BLaER1 (cell line): Measurements from ENCODE around the gene PPP1R14C.
"Not testable (repeated sequence)": the region's sequence is repeated elsewhere in the genome, so short reads cannot be mapped to it uniquely, and the experiment has no call there.

Experiments
- H3K27ac ChIP-seq: shearing (Covaris generic); formaldehyde crosslinking; 2 replicates; pipeline ENCODE4 v1.8.1; 2022
- H3K27me3 ChIP-seq: shearing (Covaris generic); formaldehyde crosslinking; 2 replicates; pipeline ENCODE4 v1.8.1; 2022
- H3K36me3 ChIP-seq: shearing (Covaris generic); formaldehyde crosslinking; 2 replicates; pipeline ENCODE4 v1.8.1; 2022
- H3K4me1 ChIP-seq: shearing (Covaris generic); formaldehyde crosslinking; 2 replicates; pipeline ENCODE4 v1.8.1; 2022
- H3K4me2 ChIP-seq: shearing (Covaris generic); formaldehyde crosslinking; 2 replicates; pipeline ENCODE4 v1.8.1; 2022
- H3K4me3 ChIP-seq: shearing (Covaris generic); formaldehyde crosslinking; 2 replicates; pipeline ENCODE4 v1.8.1; 2022
- H3K9ac ChIP-seq: shearing (Covaris generic); formaldehyde crosslinking; 2 replicates; pipeline ENCODE4 v1.8.1; 2022
- H3K9me3 ChIP-seq: shearing (Covaris generic); formaldehyde crosslinking; 2 replicates; pipeline ENCODE4 v1.8.1; 2022
- H4K20me1 ChIP-seq: shearing (Covaris generic); formaldehyde crosslinking; 2 replicates; pipeline ENCODE4 v1.8.1; 2022
- Cebpa-rat ChIP-seq: shearing (Covaris generic); IDR thresholded peaks from 2 replicates; pipeline ENCODE4 v1.8.1; 2022

Gene PPP1R14C

DNA sequence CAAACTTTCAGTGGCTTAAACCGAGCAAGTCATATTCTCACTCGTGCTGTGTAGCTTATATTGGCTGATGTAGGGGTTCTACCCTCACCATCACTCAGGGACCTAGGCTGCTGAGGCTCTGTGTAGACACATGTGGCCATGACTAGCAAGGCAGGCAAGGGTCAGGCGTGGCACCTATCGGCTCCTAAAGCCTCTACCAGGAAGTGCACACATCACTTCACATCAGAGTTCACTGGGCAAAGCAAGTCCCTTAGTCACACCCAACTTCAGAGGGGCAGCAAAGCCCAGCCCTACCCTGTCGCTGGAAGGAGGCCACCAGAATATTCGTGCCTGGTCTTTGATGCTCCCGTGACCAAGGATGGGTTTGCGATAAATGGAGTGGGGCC, 42.9 kb downstream of the PPP1R14C start:
- no peak overlapping the region for H3K27ac ChIP-seq
- H3K9me3 ChIP-seq, result no peaks in the 10 kb centered on the region
- no peaks in the 10 kb centered on the region for H3K27me3 ChIP-seq
- H4K20me1 ChIP-seq, result no peaks in the 10 kb centered on the region
- no peak for TF ChIP-seq Cebpa-rat
- no peak overlapping the region for H3K4me2 ChIP-seq
- no peak overlapping the region for H3K9ac ChIP-seq
- H3K4me1 ChIP-seq, result peaks cover 27% of the 10 kb centered on the region
- H3K4me3 ChIP-seq, result no peak overlapping the region
- no peaks in the 10 kb centered on the region for H3K36me3 ChIP-seq

DNA sequence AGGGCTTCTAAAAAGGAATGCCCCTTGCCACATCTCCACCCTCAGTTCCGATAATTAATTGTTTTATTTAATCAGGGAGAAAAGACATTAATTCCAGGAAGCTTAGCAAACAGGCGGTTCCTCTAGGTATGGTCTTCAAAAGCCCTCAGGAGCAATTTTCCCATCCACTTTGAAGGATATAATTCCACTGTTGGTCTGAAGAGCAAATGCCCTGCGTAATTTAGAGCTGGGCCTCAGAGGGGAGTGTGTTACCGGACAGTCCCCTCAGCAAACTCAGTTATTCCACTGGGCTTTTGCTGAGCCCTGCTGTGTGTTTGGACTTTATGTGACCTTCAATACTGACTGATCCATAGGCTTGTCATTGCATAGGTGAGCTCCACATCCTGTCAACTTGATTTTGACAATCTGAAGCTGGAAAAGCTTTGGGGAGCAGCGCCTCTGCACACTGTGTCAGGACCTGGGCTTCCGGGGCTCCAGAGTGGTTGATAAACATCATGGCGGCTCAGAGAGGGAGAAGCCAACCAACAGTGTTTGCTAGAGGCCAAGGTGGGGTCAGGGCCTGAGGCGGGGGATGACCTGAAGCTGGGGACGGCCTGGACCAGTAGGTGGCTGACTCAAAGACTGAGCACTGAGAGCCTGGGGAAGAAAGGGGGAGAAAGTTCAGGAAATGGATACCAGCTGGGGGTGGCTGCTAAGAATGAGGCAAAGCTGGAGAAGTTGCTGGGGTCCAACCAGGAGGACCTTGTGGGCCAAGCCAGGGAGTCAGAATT, 43.5 kb downstream of the PPP1R14C start:
- Histone ChIP-seq H3K4me1 (peaks cover 27% of the 10 kb centered on the region), H3K4me3 (no peak overlapping the region), H3K27ac (no peak overlapping the region)

DNA sequence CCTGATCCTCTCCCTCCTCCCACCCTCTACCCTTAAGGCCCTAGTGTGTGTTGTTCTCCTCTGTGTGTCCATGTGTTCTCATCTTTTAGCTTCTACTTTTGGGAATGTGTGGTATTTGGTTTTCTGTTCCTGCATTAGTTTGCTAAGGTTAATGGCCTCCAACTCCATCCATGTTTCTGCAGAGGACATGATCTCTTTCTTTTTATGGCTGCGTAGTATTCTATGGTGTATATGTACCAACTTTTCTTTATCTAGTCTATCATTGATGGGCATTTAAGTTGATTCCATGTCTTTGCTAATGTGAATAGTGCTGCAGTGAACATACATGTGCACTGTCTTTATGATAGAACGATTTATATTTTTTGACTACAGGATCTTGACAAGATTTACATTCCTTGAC, 44.6 kb downstream of the PPP1R14C start:
- not testable (repeated sequence) for H3K9me3 ChIP-seq, H3K27me3 ChIP-seq, H4K20me1 ChIP-seq, H3K4me3 ChIP-seq, H3K9ac ChIP-seq, H3K36me3 ChIP-seq, H3K27ac ChIP-seq, H3K4me2 ChIP-seq
- H3K4me1 ChIP-seq, result peaks cover 27% of the 10 kb centered on the region

More for the DNA sequence above, 43.5 kb downstream of the PPP1R14C start:
- no peak for TF ChIP-seq Cebpa-rat
- no peaks in the 10 kb centered on the region for H3K36me3 ChIP-seq
- H3K9ac ChIP-seq, result no peak overlapping the region
- H4K20me1 ChIP-seq, result no peaks in the 10 kb centered on the region
- no peaks in the 10 kb centered on the region for H3K9me3 ChIP-seq
- H3K27me3 ChIP-seq, result no peaks in the 10 kb centered on the region
- H3K4me2 ChIP-seq, result no peak overlapping the region

DNA sequence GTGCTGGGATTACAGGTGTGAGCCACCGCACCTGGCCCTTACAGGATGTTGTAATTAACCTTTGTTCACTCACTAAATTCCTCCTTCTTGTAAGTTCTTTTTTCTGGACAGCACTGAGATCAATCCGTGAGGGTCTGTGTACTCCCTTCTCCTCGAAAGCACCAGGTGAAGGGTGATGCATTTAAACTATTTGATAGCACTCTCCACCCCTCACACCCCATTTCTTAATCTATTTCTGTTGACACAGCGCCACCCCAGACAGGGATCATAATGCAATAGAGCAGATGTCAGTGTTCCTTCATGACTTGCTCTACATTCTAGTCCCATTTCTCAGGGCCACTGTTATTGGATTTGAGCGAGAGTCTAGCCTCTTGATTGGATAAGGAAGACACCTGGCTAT, 46.3 kb downstream of the PPP1R14C start:
- Histone ChIP-seq H3K9ac (no peak overlapping the region), H4K20me1 (no peaks in the 10 kb centered on the region), H3K36me3 (no peaks in the 10 kb centered on the region), H3K4me1 (peaks cover 19% of the 10 kb centered on the region), H3K27me3 (no peaks in the 10 kb centered on the region), H3K4me3 (no peak overlapping the region), H3K27ac (no peak overlapping the region), H3K9me3 (peaks cover 17% of the 10 kb centered on the region), H3K4me2 (no peak overlapping the region)
- TF ChIP-seq Cebpa-rat, result no peak

DNA sequence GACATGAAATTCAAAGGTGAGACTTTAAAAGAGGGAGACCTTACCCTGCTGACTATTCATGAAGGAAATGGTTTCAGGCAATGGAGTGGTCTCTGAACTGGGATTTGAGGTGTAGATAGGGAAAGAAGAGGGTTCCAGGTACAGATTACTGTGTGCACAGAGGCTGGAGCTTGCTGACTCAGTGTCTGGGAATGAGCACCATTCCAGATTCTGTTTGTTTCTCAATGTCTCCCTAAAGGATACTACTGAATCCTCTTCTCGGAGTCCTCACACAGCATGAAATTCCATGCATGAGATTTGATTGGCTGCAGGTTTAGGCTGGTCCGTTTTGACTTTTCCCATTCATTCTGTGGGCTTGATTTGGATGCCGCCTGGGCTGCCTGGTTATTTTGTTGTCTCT, 49.0 kb downstream of the PPP1R14C start:
- Histone ChIP-seq H4K20me1 (no peaks in the 10 kb centered on the region), H3K4me3 (no peak overlapping the region), H3K27ac (no peak overlapping the region), H3K4me2 (no peak overlapping the region), H3K36me3 (no peaks in the 10 kb centered on the region), H3K9ac (no peak overlapping the region), H3K9me3 (peaks cover 17% of the 10 kb centered on the region), H3K4me1 (peaks cover 13% of the 10 kb centered on the region), H3K27me3 (no peaks in the 10 kb centered on the region)
- no peak for TF ChIP-seq Cebpa-rat

DNA sequence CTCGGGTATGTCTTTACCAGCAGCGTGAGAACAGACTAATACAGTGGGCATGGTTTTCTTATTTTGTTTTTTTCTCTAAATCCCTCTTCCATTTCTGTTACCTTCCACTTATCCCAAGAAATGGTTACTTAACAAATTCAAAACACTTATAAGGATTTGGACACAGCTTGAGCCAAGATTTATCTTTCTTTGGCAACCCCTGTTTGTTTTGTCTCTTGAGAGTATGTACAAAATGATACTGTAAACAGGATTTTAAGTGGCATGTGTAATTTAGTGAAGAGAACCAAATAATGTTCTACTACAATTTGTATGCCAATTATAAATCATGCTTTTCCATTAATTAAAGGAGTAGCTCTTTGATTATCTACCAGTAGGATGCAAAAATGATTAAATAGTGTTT, 51.4 kb downstream of the PPP1R14C start:
- no peaks in the 10 kb centered on the region for H4K20me1 ChIP-seq
- no peak overlapping the region for H3K4me2 ChIP-seq
- no peak overlapping the region for H3K27ac ChIP-seq

DNA sequence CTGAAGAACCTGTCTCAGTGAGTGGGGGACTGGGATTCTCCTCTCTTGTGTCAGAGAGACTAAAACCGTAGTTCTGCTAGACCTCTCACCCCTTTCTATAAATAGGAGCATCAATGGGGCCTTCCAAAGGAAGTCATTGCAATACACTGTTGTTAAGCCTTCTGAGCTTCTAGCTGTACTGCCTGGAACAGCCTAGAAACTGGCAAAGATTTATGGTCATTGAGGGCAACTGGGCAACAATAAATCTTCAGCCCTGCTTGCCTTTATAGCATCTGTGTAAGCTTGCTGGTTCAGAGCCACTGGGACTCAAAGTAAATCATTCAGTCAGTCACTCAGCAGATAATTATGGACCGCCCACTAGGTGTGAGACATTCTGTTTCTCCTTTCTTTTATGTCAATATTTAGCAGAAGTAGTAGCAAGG, 53.2 kb downstream of the PPP1R14C start:
- peaks cover 17% of the 10 kb centered on the region for H3K9me3 ChIP-seq
- TF ChIP-seq Cebpa-rat, result no peak
- peaks cover 13% of the 10 kb centered on the region for H3K4me1 ChIP-seq
- H3K9ac ChIP-seq, result no peak overlapping the region
- no peaks in the 10 kb centered on the region for H4K20me1 ChIP-seq
- no peak overlapping the region for H3K4me3 ChIP-seq
- H3K4me2 ChIP-seq, result peak overlapping the region; percentile 56
- no peaks in the 10 kb centered on the region for H3K36me3 ChIP-seq
- no peaks in the 10 kb centered on the region for H3K27me3 ChIP-seq
- H3K27ac ChIP-seq, result no peak overlapping the region

More for the DNA sequence above, 51.4 kb downstream of the PPP1R14C start:
- no peak for TF ChIP-seq Cebpa-rat
- no peaks in the 10 kb centered on the region for H3K27me3 ChIP-seq
- no peak overlapping the region for H3K4me3 ChIP-seq
- peaks cover 17% of the 10 kb centered on the region for H3K9me3 ChIP-seq
- no peak overlapping the region for H3K9ac ChIP-seq
- H3K4me1 ChIP-seq, result peaks cover 13% of the 10 kb centered on the region
- no peaks in the 10 kb centered on the region for H3K36me3 ChIP-seq

DNA sequence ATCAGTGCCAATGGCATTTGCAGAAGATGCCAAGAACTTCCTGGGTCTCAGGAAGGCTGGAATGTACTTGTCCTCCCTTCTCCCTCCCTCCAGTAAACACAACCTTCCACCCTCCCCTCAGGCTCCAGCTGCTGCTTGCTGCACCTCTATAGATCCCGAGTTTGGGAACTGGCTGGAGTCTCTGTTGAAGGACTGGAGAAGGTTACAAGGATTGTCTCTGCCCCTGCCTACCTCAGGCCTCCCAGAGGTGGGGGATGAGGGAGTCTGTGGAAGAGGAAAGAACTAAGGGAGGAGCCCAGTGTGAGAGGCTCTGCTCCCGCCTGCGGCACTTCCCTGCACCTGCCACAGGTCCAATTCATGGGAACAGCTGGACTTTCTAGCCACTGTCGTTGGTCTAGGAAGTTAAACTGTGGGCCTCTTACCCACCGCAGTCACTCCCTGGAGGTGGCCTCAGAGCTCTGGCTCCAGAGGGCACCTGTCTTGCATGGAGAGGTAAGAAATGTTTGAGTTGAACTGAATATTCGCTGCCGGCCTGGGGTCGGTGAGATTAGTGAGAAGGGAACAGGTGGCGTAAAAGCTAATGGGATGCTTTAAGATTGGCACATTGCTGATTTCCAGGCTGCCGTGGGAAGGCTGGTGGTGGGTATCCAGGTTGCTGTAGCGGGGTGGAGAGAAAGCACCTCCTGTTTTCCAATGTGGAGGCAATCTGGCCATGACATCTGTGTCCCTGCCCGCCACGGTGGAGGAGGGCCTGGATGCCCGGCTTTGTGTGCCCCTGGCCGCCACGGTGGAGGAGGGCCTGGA, 54.3 kb downstream of the PPP1R14C start:
- H3K27ac ChIP-seq, result no peak overlapping the region
- peaks cover 12% of the 10 kb centered on the region for H3K9me3 ChIP-seq
- H3K27me3 ChIP-seq, result no peaks in the 10 kb centered on the region
- no peak for TF ChIP-seq Cebpa-rat
- H3K4me3 ChIP-seq, result no peak overlapping the region
- no peaks in the 10 kb centered on the region for H3K36me3 ChIP-seq
- H3K9ac ChIP-seq, result no peak overlapping the region
- H3K4me1 ChIP-seq, result peaks cover 16% of the 10 kb centered on the region
- no peak overlapping the region for H3K4me2 ChIP-seq
- H4K20me1 ChIP-seq, result no peaks in the 10 kb centered on the region

DNA sequence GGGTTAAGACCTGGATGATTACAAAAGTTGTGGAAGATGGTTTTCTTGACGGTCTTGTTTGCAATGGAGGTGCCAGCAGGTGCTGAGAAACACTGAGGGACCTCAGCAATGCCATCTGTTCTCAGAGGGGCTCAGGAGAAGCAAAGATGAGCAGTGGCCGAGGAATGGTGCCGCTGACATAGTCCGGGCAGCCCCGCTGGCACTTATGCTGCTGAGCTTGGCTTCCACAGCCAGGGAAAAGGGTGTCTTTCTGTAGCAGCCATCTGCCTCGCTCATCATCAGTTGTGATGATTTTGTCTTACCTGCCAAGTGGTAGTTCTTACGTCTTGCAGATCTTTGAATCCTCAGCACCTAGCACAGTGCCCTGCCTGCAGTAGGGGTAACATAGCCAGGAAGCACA, 55.7 kb downstream of the PPP1R14C start:
- no peak for TF ChIP-seq Cebpa-rat
- Histone ChIP-seq H3K27me3 (no peaks in the 10 kb centered on the region), H3K36me3 (no peaks in the 10 kb centered on the region), H3K4me1 (peaks cover 30% of the 10 kb centered on the region), H3K4me2 (no peak overlapping the region), H3K4me3 (no peak overlapping the region), H3K27ac (no peak overlapping the region), H4K20me1 (no peaks in the 10 kb centered on the region), H3K9me3 (peaks cover 3% of the 10 kb centered on the region), H3K9ac (no peak overlapping the region)

DNA sequence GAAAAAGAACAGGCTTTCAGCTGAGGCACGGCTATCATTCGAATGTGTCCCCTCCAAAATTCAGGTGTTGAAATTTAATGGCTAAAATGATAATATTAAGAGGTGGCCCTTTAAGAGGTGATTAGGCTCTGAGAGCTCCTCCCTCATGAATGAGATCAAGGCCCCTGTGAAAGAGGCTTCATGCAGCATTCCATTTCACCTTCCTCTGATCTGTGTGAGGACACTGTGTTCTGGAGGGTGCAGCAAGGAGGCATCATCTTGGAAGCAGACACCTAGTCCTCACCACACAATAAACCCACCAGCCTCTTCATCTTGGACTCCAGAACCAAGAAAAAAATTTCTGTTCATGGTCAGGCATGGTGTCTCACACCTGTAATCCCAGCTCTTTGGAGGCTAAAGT, 56.4 kb downstream of the PPP1R14C start:
- Histone ChIP-seq H3K27ac (no peak overlapping the region), H3K4me2 (no peak overlapping the region), H3K9ac (no peak overlapping the region), H3K4me1 (peaks cover 37% of the 10 kb centered on the region), H3K4me3 (no peak overlapping the region), H3K9me3 (no peaks in the 10 kb centered on the region), H3K36me3 (no peaks in the 10 kb centered on the region), H3K27me3 (no peaks in the 10 kb centered on the region), H4K20me1 (no peaks in the 10 kb centered on the region)
- TF ChIP-seq Cebpa-rat, result no peak
